Uterus (tissue), 4 donors: ENCODE data around the gene RNF5. TPM values are rescaled to one million over a fixed set of nuclear protein-coding genes. Genes with fewer than 3 reads are reported as not detected.

Experiments used
- DNase-seq, 2 donors: peaks; one replicate each; pipeline ENCODE4 v3.0.0-alpha.2; 2019 to 2020
- H3K27ac ChIP-seq, 2 donors: fragments of 200-600 bp; sonication (generic); 1 replicate in 1 of 2; 2 replicates in 1 of 2; pipeline ENCODE4 v1.5.1; 2016 to 2018
- H3K27me3 ChIP-seq, 2 donors: fragments of 200-600 bp; sonication (generic); one replicate each; pipeline ENCODE4 v1.5.1; 2018 to 2019; ENCODE audit warnings: control low read depth in 1 of 2
- H3K36me3 ChIP-seq, 2 donors: fragments of 200-600 bp; sonication (generic); one replicate each; pipeline ENCODE4 v1.5.1; 2019; ENCODE audit warnings: control low read depth in 1 of 2
- H3K4me1 ChIP-seq, 2 donors: fragments of 200-600 bp; sonication (generic); one replicate each; pipeline ENCODE4 v1.5.1; 2018 to 2019; ENCODE audit warnings: control low read depth in 1 of 2
- H3K4me3 ChIP-seq, 2 donors: fragments of 200-600 bp; sonication (generic); 1 replicate in 1 of 2; 2 replicates in 1 of 2; pipeline ENCODE4 v1.5.1; 2018 to 2019; ENCODE audit warnings: mild to moderate bottlenecking in 1 of 2
- H3K9me3 ChIP-seq, 2 donors: fragments of 200-600 bp; sonication (generic); one replicate each; pipeline ENCODE4 v1.5.1; 2019; ENCODE audit warnings: control low read depth in 1 of 2
- CTCF ChIP-seq, 4 experiments: fragments of 200-600 bp in 2 of 4; fragments of 450-650 bp in 2 of 4; sonication (generic) in 2 of 4; IDR thresholded peaks; one replicate each; pipeline ENCODE4 v1.5.1; 2016 to 2019; ENCODE audit warnings: antibody characterized with exemption in 4 of 4, mild to moderate bottlenecking in 2 of 4, moderate library complexity in 1 of 4
- POLR2A ChIP-seq, 2 donors: fragments of 450-650 bp; IDR thresholded peaks; one replicate each; pipeline ENCODE4 v1.6.1; 2016; ENCODE audit warnings: antibody characterized with exemption in 2 of 2, mild to moderate bottlenecking in 1 of 2, moderate library complexity in 1 of 2
- intact Hi-C: fragments of 100-400 bp; cut with DNase I; formaldehyde crosslinking; loops from one replicate; pipeline ENCODE4 v1.15.1; 2023; ENCODE audit warnings: low total_unique reads
- total RNA-seq, 4 donors: library from RNA; depleted of rRNA in 3 of 4; stranded (reverse); fragments of >200 nt in 3 of 4; gene quantifications; one replicate each; pipeline versions ENCODE4 v1.1.0 to v1.2.4, GENCODE V29; 2014 to 2023
- donor health status: DM: yes; HTN: yes; CAD: no.

Gene RNF5
- total RNA-seq, 4 donors from 2014 or later: 45.6 to 84.7 (median 56.3) TPM

- H3K27me3 ChIP-seq: no peaks in the 10 kb centered on the region
- no peaks in the 10 kb centered on the region for H3K9me3 ChIP-seq
- DNase-seq: no peak
- intact Hi-C loops: loop anchor here (10.0 kb wide), 1 partner anchor 50 kb away; the partner anchor contains the start of gene ATF6B
- TF ChIP-seq CTCF (IDR thresholded peaks at IDR 0.05) (no peak), POLR2A (IDR thresholded peaks at IDR 0.05) (no peak)
- H3K4me1 ChIP-seq: peaks cover 5 to 6% of the 10 kb centered on the region in 2 donors
- no peak overlapping the region for H3K4me3 ChIP-seq
- H3K36me3 ChIP-seq: no peaks in the 10 kb centered on the region
- H3K27ac ChIP-seq: no peak overlapping the region
Measured at GRCh38 chr6:32174416-32174815, 3.8 kb upstream of the RNF5 start.

DNA sequence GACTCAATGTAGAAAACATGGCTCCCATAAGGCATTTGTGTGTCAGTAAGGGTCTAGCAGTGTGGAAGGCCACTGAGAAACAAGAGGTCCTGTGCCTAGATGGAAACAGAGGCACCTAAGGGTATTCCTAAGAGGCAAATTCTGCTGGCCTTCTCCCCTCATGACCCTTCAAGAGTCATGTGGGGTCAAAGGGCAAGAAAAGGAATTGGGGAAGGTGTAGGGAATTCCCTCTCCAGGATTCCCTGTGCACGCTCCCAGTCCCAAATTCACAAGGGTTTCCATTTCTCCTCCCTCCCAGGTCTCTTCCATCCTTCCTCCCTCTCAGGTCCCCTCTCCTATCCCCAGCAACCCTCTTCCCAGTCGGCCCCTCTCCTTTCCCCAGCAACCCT lies 2.9 kb upstream of the RNF5 start:
- H3K4me1 ChIP-seq: peaks cover 9 to 14% of the 10 kb centered on the region in 2 donors
- TF ChIP-seq CTCF (IDR thresholded peaks at IDR 0.05) (no peak), POLR2A (IDR thresholded peaks at IDR 0.05) (no peak)
- peak overlapping the region; percentile 96 to 98 for H3K27ac ChIP-seq
- H3K4me3 ChIP-seq: peak overlapping the region; percentile 84 to 99
- intact Hi-C loops: loop anchor here (10.0 kb wide), 1 partner anchor 51 kb away; the partner anchor contains the start of gene ATF6B
- DNase-seq: no peak
- no peaks in the 10 kb centered on the region for H3K9me3 ChIP-seq
- no peaks in the 10 kb centered on the region for H3K27me3 ChIP-seq
- H3K36me3 ChIP-seq: no peaks in the 10 kb centered on the region

GRCh38 chr6:32175711-32176475 lies 2.3 kb upstream of the RNF5 start, which contains the start of gene AGPAT1:
Gene AGPAT1 (minus strand): TSS chr6:32176084. CDS start chr6:32171496, 4,588 bp downstream.
- H3K4me1 ChIP-seq: peaks cover 9 to 14% of the 10 kb centered on the region in 2 donors
- no peaks in the 10 kb centered on the region for H3K9me3 ChIP-seq
- peak in 1 of 4 experiments; percentile 11 for TF ChIP-seq CTCF (IDR thresholded peaks at IDR 0.05)
- TF ChIP-seq POLR2A (IDR thresholded peaks at IDR 0.05): peak; percentile 80 to 83
- no peaks in the 10 kb centered on the region for H3K36me3 ChIP-seq
- DNase-seq: peak; percentile 99
- H3K27ac ChIP-seq: peak within 1 kb of the TSS; percentile 96 to 98
- H3K4me3 ChIP-seq: peak within 1 kb of the TSS; percentile 84 to 99
- intact Hi-C loops: loop anchor here (10.0 kb wide), 1 partner anchor 51 kb away; the partner anchor contains the start of gene ATF6B
- no peaks in the 10 kb centered on the region for H3K27me3 ChIP-seq

DNA sequence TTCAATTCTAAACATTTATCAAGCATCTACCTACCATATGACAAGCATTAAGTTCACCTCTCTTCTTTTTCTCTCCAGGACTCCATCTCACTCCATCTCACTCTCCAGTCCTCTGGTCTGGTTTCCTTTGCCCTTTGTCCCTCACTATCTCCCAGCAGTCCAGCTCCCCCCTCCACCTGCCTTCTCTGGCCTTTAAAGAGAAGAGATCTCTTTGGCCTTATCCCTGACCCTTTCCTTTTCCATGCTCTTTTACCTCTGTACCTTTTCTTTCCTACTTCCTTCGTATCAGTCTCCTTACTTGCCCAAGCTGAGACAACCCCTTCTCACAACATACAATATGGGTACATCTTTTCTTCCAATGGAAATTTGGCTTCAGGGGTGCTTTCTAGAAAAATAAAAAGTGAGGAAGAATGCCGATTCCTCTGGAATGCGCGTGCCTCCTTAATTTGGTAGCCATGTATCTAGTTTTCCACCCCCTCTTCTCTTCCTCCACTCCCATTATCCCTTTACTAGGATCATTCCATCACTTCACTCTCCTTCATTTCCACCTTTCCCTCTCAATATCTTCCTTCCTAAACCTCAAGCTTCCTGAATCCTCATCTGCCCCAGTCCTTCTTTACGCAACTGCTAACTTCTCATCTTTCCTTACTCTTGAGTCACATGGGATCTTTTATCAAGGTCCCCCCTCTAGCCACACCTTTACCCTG lies 1.6 kb upstream of the RNF5 start:
- H3K9me3 ChIP-seq: no peaks in the 10 kb centered on the region
- no peaks in the 10 kb centered on the region for H3K27me3 ChIP-seq
- no peak for DNase-seq
- peak overlapping the region; percentile 96 to 98 for H3K27ac ChIP-seq
- H3K4me1 ChIP-seq: peaks cover 9 to 14% of the 10 kb centered on the region in 2 donors
- intact Hi-C loops: loop anchor here (10.0 kb wide), 1 partner anchor 52 kb away; the partner anchor contains the start of gene ATF6B
- TF ChIP-seq CTCF (IDR thresholded peaks at IDR 0.05): no peak
- TF ChIP-seq POLR2A (IDR thresholded peaks at IDR 0.05): no peak
- H3K36me3 ChIP-seq: no peaks in the 10 kb centered on the region
- peak overlapping the region; percentile 84 to 99 for H3K4me3 ChIP-seq
